Lower leg skin (tissue), 3 donors: ENCODE results near the gene ERG.

ENCODE experiments used
- CTCF ChIP-seq, 3 donors: fragments of 450-650 bp; IDR thresholded peaks; one replicate each; pipeline ENCODE4 v1.5.1; 2016; ENCODE audit warnings: antibody characterized with exemption in 3 of 3, mild to moderate bottlenecking in 3 of 3, moderate library complexity in 2 of 3
- POLR2A ChIP-seq, 2 donors: fragments of 450-650 bp; IDR thresholded peaks; one replicate each; pipeline ENCODE4 v1.6.1; 2016 to 2017; ENCODE audit warnings: antibody characterized with exemption in 2 of 2, mild to moderate bottlenecking in 1 of 2, moderate library complexity in 1 of 2

- TF ChIP-seq POLR2A (IDR thresholded peaks at IDR 0.05): no peak
- TF ChIP-seq CTCF (IDR thresholded peaks at IDR 0.05): no peak
These were observed 11.6 kb downstream of the ERG start for GRCh38 chr21:38486706-38487105.
